NCI-H460 (cell line): ENCODE results near the gene NRDE2. TPM values are rescaled to one million over a fixed set of nuclear protein-coding genes. Genes with fewer than 3 reads are reported as not detected.
A peak's percentile ranks its signal among the peaks of the same experiment; 100 is the strongest.
"Not testable (repeated sequence)": the region's sequence is repeated elsewhere in the genome, so short reads cannot be mapped to it uniquely, and the experiment has no call there.

Experiments used
- DNase-seq: peaks from one replicate; pipeline ENCODE4 v3.0.0-alpha.2; 2016; ENCODE audit warnings: low read depth; ENCODE audit errors: extremely low read depth
- total RNA-seq: library from RNA; depleted of rRNA; stranded (reverse); fragments of >200 nt; shearing (Covaris generic); gene quantifications from 2 replicates; pipeline ENCODE4 v1.2.3, GENCODE V29; 2014

Gene NRDE2
- total RNA-seq, 1 experiment from 2014 or later = 11.4 TPM

GRCh38 chr14:90275458-90275814 is 56.3 kb downstream of the NRDE2 start:
- DNase-seq = no peak

DNA sequence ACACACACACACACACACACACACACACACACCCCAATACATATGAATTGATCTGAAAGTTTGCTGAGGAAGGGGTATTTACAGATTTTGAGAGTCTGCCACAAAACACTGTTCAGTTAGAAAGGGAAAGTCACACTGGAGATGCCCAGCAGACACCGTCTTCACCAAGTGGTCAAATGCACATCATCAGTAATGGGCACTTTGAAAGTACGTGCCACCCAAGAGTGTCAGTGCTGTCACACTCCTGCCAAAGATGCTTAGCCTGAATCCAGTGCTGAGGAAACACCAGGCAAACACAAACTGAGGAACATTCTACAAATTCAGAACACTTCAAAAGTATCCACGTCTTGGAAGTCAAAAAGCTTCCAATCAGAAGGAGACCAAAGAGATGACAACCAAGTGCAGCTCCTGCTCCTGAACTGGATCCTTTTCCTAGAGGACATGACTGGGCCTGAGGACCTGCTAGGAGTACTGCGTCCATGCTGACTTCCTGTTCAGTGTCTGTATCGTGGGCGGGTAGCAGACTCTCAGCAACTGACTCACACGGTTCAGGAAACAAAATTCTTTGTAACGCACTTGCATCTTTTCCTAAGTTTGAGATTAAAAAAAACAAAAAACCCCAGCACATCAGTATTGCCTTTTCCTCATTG is 56.8 kb downstream of the NRDE2 start:
- no peak for DNase-seq

- DNase-seq = peak; percentile 23
Observed at GRCh38 chr14:90274019-90274418, 57.7 kb downstream of the NRDE2 start.

DNA sequence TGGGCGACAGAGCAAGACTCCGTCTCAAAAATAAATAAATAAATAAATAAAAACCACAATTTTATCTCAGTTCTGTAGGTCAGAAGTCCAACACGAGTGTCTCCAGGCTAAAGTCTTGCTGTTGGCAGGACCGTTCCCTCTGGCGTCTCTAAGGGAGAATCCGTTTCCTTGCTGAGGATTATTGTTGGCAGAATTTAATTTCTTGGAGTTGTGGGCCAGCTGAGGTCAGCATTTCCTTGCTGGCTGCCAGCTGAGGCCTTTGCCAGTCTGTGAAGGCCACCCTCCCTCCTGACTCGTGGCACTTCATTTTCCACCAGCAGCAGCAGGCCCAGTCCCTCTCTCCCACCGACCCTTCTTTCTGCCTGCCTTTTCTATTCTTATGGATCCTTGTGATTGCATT is 58.2 kb downstream of the NRDE2 start:
- no peak for DNase-seq

GRCh38 chr14:90272523-90272922 is 59.2 kb downstream of the NRDE2 start:
- DNase-seq = no peak

- no peak for DNase-seq
Observed at GRCh38 chr14:90268420-90268819, 63.3 kb downstream of the NRDE2 start.

GRCh38 chr14:90266441-90267154 is 65.1 kb downstream of the NRDE2 start:
- no peak for DNase-seq

DNA sequence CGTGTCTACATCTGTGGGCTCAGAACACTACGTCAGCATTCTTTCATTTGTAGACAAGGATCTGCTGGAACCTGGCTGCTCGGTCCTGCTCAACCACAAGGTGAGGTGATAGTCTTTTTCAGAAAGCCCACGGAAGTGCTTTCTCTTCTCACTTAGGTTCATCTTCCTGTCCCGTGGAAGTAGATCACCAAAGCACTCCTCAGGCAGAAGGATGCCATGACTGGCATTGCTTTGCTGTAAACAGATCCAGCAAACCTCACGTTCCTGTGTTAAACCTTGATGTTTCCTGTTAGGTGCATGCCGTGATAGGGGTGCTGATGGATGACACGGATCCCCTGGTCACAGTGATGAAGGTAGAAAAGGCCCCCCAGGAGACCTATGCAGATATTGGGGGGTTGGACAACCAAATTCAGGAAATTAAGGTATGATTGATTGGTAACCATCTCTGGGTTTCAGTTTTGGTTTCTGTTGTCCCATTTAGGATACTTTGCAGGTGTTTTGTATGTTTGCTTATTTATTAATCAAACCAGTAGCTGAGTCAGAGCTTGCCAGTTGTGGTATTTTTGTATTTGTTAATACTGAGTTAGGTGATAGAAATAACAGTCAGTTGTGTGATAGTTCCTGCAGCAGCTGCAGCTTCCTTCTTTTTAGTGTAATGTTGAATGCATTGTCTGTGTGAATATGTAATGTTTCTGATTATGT is 67.8 kb downstream of the NRDE2 start:
- DNase-seq = no peak

DNA sequence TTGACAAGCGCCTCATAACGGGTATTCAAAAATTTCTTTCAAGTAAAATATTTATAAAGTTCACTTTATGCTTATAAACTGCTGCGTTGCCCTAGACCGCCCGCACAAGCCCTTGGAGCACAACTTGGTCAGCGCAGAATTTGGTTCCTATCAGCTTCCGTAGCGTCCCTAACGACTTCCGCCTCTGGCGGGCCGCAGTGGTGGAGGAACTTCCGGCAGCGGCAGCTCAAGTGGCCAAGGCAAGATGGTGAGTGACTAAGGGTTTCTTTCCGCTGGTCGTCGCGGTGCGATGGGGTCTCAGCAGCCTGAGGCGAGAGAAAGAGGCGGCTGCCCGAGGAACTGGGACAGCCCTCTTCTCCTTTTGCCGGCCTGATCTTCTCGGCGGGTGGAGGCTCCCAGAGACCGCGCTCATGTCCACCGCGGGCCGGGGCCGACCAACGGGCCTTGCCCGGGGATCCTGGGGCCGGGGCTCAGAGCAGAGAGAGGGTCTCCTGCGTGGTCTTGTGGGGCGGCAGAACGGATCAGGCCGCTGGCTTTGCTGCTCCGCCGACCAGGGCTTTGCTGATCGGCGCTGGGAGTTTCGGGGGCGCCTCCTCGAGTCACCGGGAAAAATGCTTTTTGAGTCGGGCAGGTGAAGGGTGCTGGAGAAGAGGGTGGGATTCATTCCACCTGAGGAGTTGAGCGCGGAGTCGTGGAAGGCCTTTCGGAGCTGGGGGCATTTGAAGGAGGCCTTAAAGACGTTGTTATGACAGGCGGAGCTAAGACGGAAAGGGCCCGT is 75.2 kb downstream of the NRDE2 start, which contains the start of gene PSMC1:
Gene PSMC1, plus strand, starts transcription at position 200 of the 778 bp plus-strand sequence. Its CDS starts 45 bp downstream, at position 245.
- peak; percentile 91 for DNase-seq

GRCh38 chr14:90255871-90256270 is 75.9 kb downstream of the NRDE2 start:
- no peak for DNase-seq

- DNase-seq = no peak
Observed at GRCh38 chr14:90253826-90254225, 77.9 kb downstream of the NRDE2 start.

GRCh38 chr14:90248594-90248993 is 83.1 kb downstream of the NRDE2 start:
- no peak for DNase-seq

DNA sequence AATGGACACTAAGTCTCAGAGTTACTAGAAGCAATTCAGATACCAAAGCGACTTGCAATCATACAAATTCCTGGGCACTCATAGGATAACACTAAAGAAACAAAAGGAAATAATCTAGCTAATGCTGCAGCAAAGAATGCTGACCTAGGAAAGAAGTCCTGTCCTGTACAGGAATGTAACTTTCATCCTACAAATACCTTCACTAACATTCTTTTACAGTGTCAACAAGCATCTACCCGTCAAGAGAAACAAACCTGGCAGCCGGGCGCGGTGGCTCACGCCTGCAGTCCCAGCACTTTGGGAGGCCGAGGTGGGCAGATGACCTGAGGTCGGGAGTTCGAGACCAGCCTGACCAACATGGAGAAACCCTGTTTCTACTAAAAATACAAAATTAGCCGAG is 84.3 kb downstream of the NRDE2 start:
- not testable (repeated sequence) for DNase-seq

DNA sequence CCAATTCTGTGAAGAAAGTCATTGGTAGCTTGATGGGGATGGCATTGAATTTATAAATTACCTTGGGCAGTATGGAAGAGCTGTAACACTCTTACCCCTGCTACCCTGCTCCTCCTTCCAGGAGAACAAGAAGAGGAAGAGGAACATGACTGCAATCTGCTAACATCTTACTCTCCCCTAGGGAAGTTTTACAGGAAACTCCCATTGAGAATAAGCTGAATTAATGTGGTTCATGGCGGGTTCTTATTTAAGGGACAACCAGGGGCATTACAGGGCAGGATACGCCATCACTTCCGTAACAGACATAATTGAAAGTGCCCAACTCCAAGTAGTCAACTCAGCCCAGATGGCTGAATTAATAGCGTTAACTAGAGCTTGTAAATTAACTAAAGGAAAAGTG is 84.8 kb downstream of the NRDE2 start:
- no peak for DNase-seq

GRCh38 chr14:90242444-90242843 is 89.3 kb downstream of the NRDE2 start:
- DNase-seq = no peak

- DNase-seq = no peak
Observed at GRCh38 chr14:90239139-90239538, 92.6 kb downstream of the NRDE2 start.

- peak; percentile 50 for DNase-seq
Observed at GRCh38 chr14:90235179-90235976, 96.4 kb downstream of the NRDE2 start.

GRCh38 chr14:90229942-90230341 is 101.8 kb downstream of the NRDE2 start:
- not testable (repeated sequence) for DNase-seq

GRCh38 chr14:90228478-90228877 is 103.3 kb downstream of the NRDE2 start:
- DNase-seq = no peak
